GM12878 (cell line): ENCODE measurements around the gene SULT2B1. TPM values are rescaled to one million over a fixed set of nuclear protein-coding genes. Genes with fewer than 3 reads are reported as not detected.

Source experiments
- ATAC-seq: fragments of 200-7000 bp; cut with Tn5 transposase; 3 replicates; pipeline ENCODE4 v1.9.1; 2020; ENCODE audit warnings: mild to moderate bottlenecking, moderate library complexity
- BruUV-seq: library from RNA; stranded (reverse); fragments of 400-500 nt; replicated peaks from 2 replicates; lab custom pipeline; 2021; lab: Mats Ljungman, UMichigan
- CTCF ChIA-PET: fragments of 300-600 bp; sonication (Branson Sonifier 250); formaldehyde crosslinking; extraction: SDS; loops from one replicate; lab custom pipeline; 2021; ENCODE audit warnings: inconsistent platforms; lab: Yijun Ruan, JAX
- POLR2A ChIA-PET: fragments of 350-600 bp; formaldehyde crosslinking; extraction: SDS; loops from one replicate; lab custom pipeline; 2021; ENCODE audit warnings: inconsistent platforms; lab: Charles Lee
- RAD21 ChIA-PET: fragments of 300-600 bp; sonication (Branson Sonifier 250); formaldehyde crosslinking; loops from one replicate; lab custom pipeline; 2023; ENCODE audit warnings: antibody characterized with exemption; ENCODE audit not compliant: unreplicated experiment; lab: Charles Lee
- SMC1A ChIA-PET: fragments of 300-600 bp; sonication (Branson Sonifier 250); formaldehyde crosslinking; loops from one replicate; lab custom pipeline; 2023; ENCODE audit not compliant: unreplicated experiment, uncharacterized antibody; lab: Charles Lee
- DNase-seq: peaks from one replicate; pipeline ENCODE4 v3.0.0-alpha.2; 2011; ENCODE audit warnings: low read depth, low spot score
- FAIRE-seq: peaks from 3 replicates; lab custom pipeline; 2011; peaks lifted over from hg19 to GRCh38; lab: Jason Lieb, UNC
- H2AFZ ChIP-seq: 2 replicates; pipeline ENCODE4 v1.6.0; 2011; ENCODE audit warnings: low read depth, low read length, control low read depth; ENCODE audit not compliant: control insufficient read depth
- H3K27ac ChIP-seq: 2 replicates; pipeline ENCODE4 v1.5.1; 2011; ENCODE audit warnings: control low read depth; ENCODE audit not compliant: control insufficient read depth, insufficient read depth
- H3K27me3 ChIP-seq, 2 experiments: replicated peaks in 1 of 2; 2 replicates each; pipeline versions ENCODE4 v1.6.0 to v1.6.1; 2011; ENCODE audit warnings: low read length in 1 of 2; ENCODE audit not compliant: control insufficient read depth in 2 of 2, insufficient read depth in 2 of 2
- H3K36me3 ChIP-seq, 2 experiments: 2 replicates each; pipeline ENCODE4 v1.5.1; 2011; ENCODE audit warnings: low read length in 1 of 2; ENCODE audit not compliant: control insufficient read depth in 2 of 2, insufficient read depth in 2 of 2
- H3K4me1 ChIP-seq: 2 replicates; pipeline ENCODE4 v1.6.1; 2011; ENCODE audit warnings: mild to moderate bottlenecking, low read length, moderate library complexity, mixed read lengths; ENCODE audit not compliant: control insufficient read depth, insufficient read depth
- H3K4me2 ChIP-seq: 2 replicates; pipeline ENCODE4 v1.6.0; 2011; ENCODE audit warnings: control low read depth; ENCODE audit not compliant: control insufficient read depth, insufficient read depth
- H3K4me3 ChIP-seq: fragments of 200-600 bp; sonication (generic); 2 replicates; pipeline ENCODE4 v1.5.1; 2016
- H3K79me2 ChIP-seq: 2 replicates; pipeline ENCODE4 v1.6.0; 2011; ENCODE audit warnings: low read length; ENCODE audit not compliant: control insufficient read depth, insufficient read depth
- H3K9ac ChIP-seq: 2 replicates; pipeline ENCODE4 v1.8.0; 2011; ENCODE audit warnings: low read length, control low read depth, mixed read lengths; ENCODE audit not compliant: control insufficient read depth, insufficient read depth
- H3K9me3 ChIP-seq: replicated peaks from 3 replicates; pipeline ENCODE4 v1.5.1; 2011; ENCODE audit warnings: mild to moderate bottlenecking, low read length; ENCODE audit not compliant: control insufficient read depth, insufficient read depth
- H4K20me1 ChIP-seq: 2 replicates; pipeline ENCODE4 v1.6.0; 2011; ENCODE audit not compliant: control insufficient read depth, insufficient read depth
- IKZF1 ChIP-seq: fragments of 450-650 bp; conservative IDR thresholded peaks from 2 replicates; pipeline ENCODE4 v1.6.1; 2017; ENCODE audit warnings: antibody characterized with exemption, mild to moderate bottlenecking
- MYC ChIP-seq: IDR thresholded peaks from 2 replicates; pipeline ENCODE4 v1.6.1; 2011; ENCODE audit warnings: mild to moderate bottlenecking, low read length, moderate library complexity, inconsistent platforms; ENCODE audit not compliant: insufficient read depth, insufficient replicate concordance, insufficient read length, severe bottlenecking
- NR2C2 ChIP-seq: IDR thresholded peaks from 2 replicates; pipeline ENCODE4 v1.6.1; 2011; ENCODE audit warnings: borderline replicate concordance, low read depth; ENCODE audit not compliant: control insufficient read depth, insufficient read length
- NRF1 ChIP-seq: conservative IDR thresholded peaks from 2 replicates; pipeline ENCODE4 v1.6.1; 2011; ENCODE audit warnings: mild to moderate bottlenecking, low read depth, low read length, improper control_type of control experiment
- PBX3 ChIP-seq: IDR thresholded peaks from 2 replicates; pipeline ENCODE4 v1.6.1; 2011; ENCODE audit warnings: mild to moderate bottlenecking, low read depth, low read length, moderate library complexity; ENCODE audit not compliant: insufficient replicate concordance
- RBBP5 ChIP-seq: fragments of 200-600 bp; sonication (generic); conservative IDR thresholded peaks from 2 replicates; pipeline ENCODE4 v1.6.1; 2016
- SMC3 ChIP-seq: IDR thresholded peaks from 2 replicates; pipeline ENCODE4 v1.6.1; 2011; ENCODE audit warnings: low read length, improper control_type of control experiment, borderline replicate concordance
- WGBS: methylation state at CpG from one replicate; pipeline ENCODE4 v1.1.6; 2016; ENCODE audit warnings: low lambda C conversion rate; ENCODE audit not compliant: insufficient replicate concordance, insufficient coverage; ENCODE audit errors: missing lambda C conversion rate; 5-methylcytosine and 5-hydroxymethylcytosine counted together
- in situ Hi-C: fragments of 300-500 bp; cut with MboI; formaldehyde crosslinking; loops from 9 replicates; pipeline ENCODE4 v1.14.3; 2018; ENCODE audit warnings: mixed read lengths
- intact Hi-C: fragments of 100-400 bp; cut with micrococcal nuclease; formaldehyde crosslinking; loops from one replicate; pipeline ENCODE4 v1.14.2; 2022; ENCODE audit not compliant: unreplicated experiment
- polyA plus RNA-seq, 11 experiments: library from polyadenylated mRNA; depleted of rRNA in 4 of 11; unstranded in 6 of 11; stranded (reverse) in 5 of 11; fragments of >200 nt; fragmentation: Nextera tagmentation in 4 of 11; fragmentation: Illumina TruSeq in 1 of 11; extraction: Ambion mirVana in 4 of 11; extraction: Trizol in 1 of 11; gene quantifications; 1 replicate in 1 of 11; 2 replicates in 10 of 11; pipeline versions ENCODE4 v1.2.1 to v1.2.3, GENCODE V29; 2011 to 2016; ENCODE audit warnings: inconsistent platforms in 2 of 11, missing spikeins in 2 of 11, low read depth in 1 of 11
- total RNA-seq, 4 experiments: library from RNA; depleted of rRNA in 3 of 4; stranded (reverse); fragments of >200 nt in 3 of 4; fragmentation: Illumina TruSeq in 1 of 4; extraction: Trizol in 1 of 4; gene quantifications; 2 replicates each; pipeline versions ENCODE4 v1.2.1 to v1.2.3, GENCODE V29; 2013 to 2021

Gene SULT2B1
- total and polyA plus RNA-seq, 10 of the 15 experiments (the other 5 are each of a cell fraction or from before 2014, with no cell fraction given) = 0.11 to 0.14 TPM; not detected in 8

GRCh38 chr19:48556163-48556562 is 4.2 kb downstream of the SULT2B1 start:
- RAD21 ChIA-PET = no interaction called here
- Histone ChIP-seq H3K9ac (no peak overlapping the region), H3K4me1 (no peaks in the 10 kb centered on the region), H3K79me2 (no peaks in the 10 kb centered on the region), H2AFZ (no peak overlapping the region), H3K27ac (no peak overlapping the region), H3K4me2 (no peak overlapping the region)
- WGBS = 28% methylated on average over 11 of the region's 11 CpGs
- CTCF ChIA-PET = interaction anchor here (0.6 to 1.3 kb wide), 2 partner anchors 49 to 66 kb away, joined by 3 read pairs; no protein-coding TSS in a partner anchor
- SMC1A ChIA-PET = no interaction called here
- in situ Hi-C loops (loop anchor here (25.0 kb wide), 1 partner anchor 694 kb away; the partner anchor contains the start of gene TPRX2), intact Hi-C loops (no loop called here)
- no peak for ATAC-seq
- POLR2A ChIA-PET = no interaction called here
- TF ChIP-seq NRF1 = no peak
- TF ChIP-seq MYC = no peak
- TF ChIP-seq IKZF1 = no peak
- TF ChIP-seq PBX3 = no peak
- no peak for TF ChIP-seq RBBP5
- TF ChIP-seq SMC3 = no peak
- TF ChIP-seq NR2C2 = no peak
- TF ChIP-seq, all 136 proteins: peak for 0
- DNase-seq = no peak
- no peak overlapping the region for H3K4me3 ChIP-seq
- FAIRE-seq = no peak
- H3K36me3 ChIP-seq = no peaks in the 10 kb centered on the region
- no peaks in the 10 kb centered on the region for H4K20me1 ChIP-seq
- BruUV-seq = no TSS peak
- no peaks in the 10 kb centered on the region for H3K27me3 ChIP-seq
- no peaks in the 10 kb centered on the region for H3K9me3 ChIP-seq
